NCI-H1417 treated with DMSO at 0.1 percent for 48 hours (cell line): ENCODE data around the gene CEP104.

Experiments used
- DNase-seq: peaks from one replicate; lab custom pipeline; 2025; lab: John Stamatoyannopoulos, UW

Gene CEP104

GRCh38 chr1:3799976-3800685 is 56.9 kb downstream of the CEP104 start:
- DNase-seq = no peak

- DNase-seq = peak; percentile 41
These were observed 60.6 kb downstream of the CEP104 start, which contains the start of gene LRRC47 for GRCh38 chr1:3796215-3797061. Gene LRRC47 (minus strand): TSS chr1:3796498. CDS start chr1:3796476, 22 bp downstream.

- DNase-seq = no peak
These were observed 61.4 kb downstream of the CEP104 start for GRCh38 chr1:3795453-3796214.

- DNase-seq = no peak
These were observed 66.1 kb downstream of the CEP104 start for GRCh38 chr1:3790952-3791351.

GRCh38 chr1:3790500-3790923 is 66.5 kb downstream of the CEP104 start:
- no peak for DNase-seq

- DNase-seq = no peak
These were observed 67.3 kb downstream of the CEP104 start for GRCh38 chr1:3789421-3790300.

- no peak for DNase-seq
These were observed 68.1 kb downstream of the CEP104 start for GRCh38 chr1:3788756-3789420.

GRCh38 chr1:3787745-3788605 is 69.0 kb downstream of the CEP104 start:
- no peak for DNase-seq

- no peak for DNase-seq
These were observed 69.7 kb downstream of the CEP104 start for GRCh38 chr1:3787349-3787715.

- DNase-seq = no peak
These were observed 70.3 kb downstream of the CEP104 start for GRCh38 chr1:3786468-3787348.

- DNase-seq = no peak
These were observed 71.4 kb downstream of the CEP104 start for GRCh38 chr1:3785456-3786157.

GRCh38 chr1:3785045-3785444 is 72.0 kb downstream of the CEP104 start:
- DNase-seq = no peak

GRCh38 chr1:3783651-3784474 is 73.1 kb downstream of the CEP104 start:
- no peak for DNase-seq

- no peak for DNase-seq
These were observed 76.1 kb downstream of the CEP104 start for GRCh38 chr1:3780901-3781300.

GRCh38 chr1:3779912-3780416 is 77.0 kb downstream of the CEP104 start:
- no peak for DNase-seq

- DNase-seq = no peak
These were observed 77.6 kb downstream of the CEP104 start for GRCh38 chr1:3779265-3779911.
